Right ventricle myocardium inferior (tissue), 1 donor: ENCODE data around the gene COL11A2. TPM values are rescaled to one million over a fixed set of nuclear protein-coding genes. Genes with fewer than 3 reads are reported as not detected.

Experiments used
- ATAC-seq: fragments of 200-7000 bp; cut with Tn5 transposase; one replicate; pipeline ENCODE4 v1.9.1; 2020; ENCODE audit warnings: mild to moderate bottlenecking, moderate library complexity
- DNase-seq: peaks from one replicate; pipeline ENCODE4 v3.0.0; 2021; ENCODE audit errors: missing footprints
- intact Hi-C: fragments of 100-400 bp; cut with DNase I; formaldehyde crosslinking; loops from one replicate; pipeline ENCODE4 v1.11.0; 2022
- microRNA-seq: library from miRNA; unstranded; fragments of <30 nt; microRNA quantifications from one replicate; pipeline ENCODE4 v1.2.0, GENCODE V29; 2020
- total RNA-seq: library from RNA; stranded (reverse); fragmentation: NEBNext Ultra II Directional; extraction: Animal tissue kit (Norgen Biotek cat#: 25700); gene quantifications from one replicate; pipeline ENCODE4 v1.2.1, GENCODE V29; 2021
- donor health status: DM: no; HTN: yes; CAD: no; lungs with severe emphysema.

COL11A2 gene
- total RNA-seq, 1 donor from 2014 or later, result 1.1 TPM

GRCh38 chr6:33114406-33114805 lies 77.9 kb downstream of the COL11A2 start:
- intact Hi-C loops, result no loop called here
- DNase-seq (no peak), ATAC-seq (no peak)

- DNase-seq (no peak), ATAC-seq (no peak)
- intact Hi-C loops, result no loop called here
Observed at GRCh38 chr6:33113755-33114154, 78.5 kb downstream of the COL11A2 start.

Small RNA genes within 50 kb of the gene (microRNA-seq; reads per million reads assigned to microRNA genes)
- gene MIR219A1, result 3.3 reads per million

Other genes with a start within 250 kb of the COL11A2 start
- 19.7 TPM for gene HLA-DMA, start 239.4 kb downstream of the COL11A2 start, total RNA-seq
- 64.1 TPM for gene BRD2, start 223.9 kb downstream of the COL11A2 start, total RNA-seq
- gene HLA-DOA, start 182.9 kb downstream of the COL11A2 start, total RNA-seq, result 1.5 TPM
- 42.8 TPM for gene HLA-DPA1, start 118.8 kb downstream of the COL11A2 start, total RNA-seq
- 38.4 TPM for gene HLA-DPB1, start 116.5 kb downstream of the COL11A2 start, total RNA-seq
- 39.3 TPM for gene RXRB, start 8.2 kb upstream of the COL11A2 start, total RNA-seq
- 55.4 TPM for gene SLC39A7, start 8.4 kb upstream of the COL11A2 start, total RNA-seq
- 25.0 TPM for gene HSD17B8, start 12.2 kb upstream of the COL11A2 start, total RNA-seq
- 27.7 TPM for gene RING1, start 16.0 kb upstream of the COL11A2 start, total RNA-seq
- 31.4 TPM for gene VPS52, start 79.4 kb upstream of the COL11A2 start, total RNA-seq
- 1,075 TPM for gene RPS18, start 79.6 kb upstream of the COL11A2 start, total RNA-seq
- gene B3GALT4, start 84.7 kb upstream of the COL11A2 start, total RNA-seq, result 8.5 TPM
- 15.9 TPM for gene WDR46, start 96.8 kb upstream of the COL11A2 start, total RNA-seq
- gene PFDN6, start 97.1 kb upstream of the COL11A2 start, total RNA-seq, result 57.8 TPM
- 64.5 TPM for gene RGL2, start 106.5 kb upstream of the COL11A2 start, total RNA-seq
- gene TAPBP, start 121.6 kb upstream of the COL11A2 start, total RNA-seq, result 82.3 TPM
- gene ZBTB22, start 125.3 kb upstream of the COL11A2 start, total RNA-seq, result 10.8 TPM
- gene DAXX, start 130.5 kb upstream of the COL11A2 start, total RNA-seq, result 22.4 TPM
- gene KIFC1, start 199.4 kb upstream of the COL11A2 start, total RNA-seq, result 1.3 TPM
- 43.5 TPM for gene PHF1, start 218.5 kb upstream of the COL11A2 start, total RNA-seq
- 107 TPM for gene CUTA, start 225.6 kb upstream of the COL11A2 start, total RNA-seq
- gene SYNGAP1, start 227.6 kb upstream of the COL11A2 start, total RNA-seq, result 5.2 TPM